ENCODE measurements around the gene COL23A1. TPM values are rescaled to one million over a fixed set of nuclear protein-coding genes. Genes with fewer than 3 reads are reported as not detected.

Gene COL23A1
- total and polyA plus RNA-seq, 2 of the 13 experiments (the other 11 are each of a cell fraction or from before 2014, with no cell fraction given): not detected

DNA sequence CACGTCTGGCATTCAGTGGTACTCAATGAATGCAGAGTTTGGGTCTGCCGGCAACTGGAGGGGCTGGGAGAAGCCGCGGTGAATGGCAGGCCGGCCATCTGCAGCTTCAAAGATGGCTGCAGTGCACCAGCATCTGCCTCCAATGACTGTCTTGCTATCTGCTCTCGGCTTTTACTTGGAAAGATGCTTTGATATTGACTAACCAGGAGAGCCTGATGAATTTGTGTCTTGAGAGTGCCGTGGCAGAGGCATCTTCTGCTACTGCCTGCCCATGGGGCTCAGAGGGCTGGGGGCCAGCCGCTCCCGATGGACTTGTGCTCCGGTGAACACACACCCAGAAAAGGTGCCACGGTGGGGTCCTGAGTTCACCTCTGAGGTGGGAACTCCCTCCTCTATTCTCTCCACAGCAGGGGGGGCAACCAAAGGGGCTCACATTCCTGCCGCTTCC is 164.5 kb downstream of the COL23A1 start (continued):
- TF ChIP-seq, protein P1, sequence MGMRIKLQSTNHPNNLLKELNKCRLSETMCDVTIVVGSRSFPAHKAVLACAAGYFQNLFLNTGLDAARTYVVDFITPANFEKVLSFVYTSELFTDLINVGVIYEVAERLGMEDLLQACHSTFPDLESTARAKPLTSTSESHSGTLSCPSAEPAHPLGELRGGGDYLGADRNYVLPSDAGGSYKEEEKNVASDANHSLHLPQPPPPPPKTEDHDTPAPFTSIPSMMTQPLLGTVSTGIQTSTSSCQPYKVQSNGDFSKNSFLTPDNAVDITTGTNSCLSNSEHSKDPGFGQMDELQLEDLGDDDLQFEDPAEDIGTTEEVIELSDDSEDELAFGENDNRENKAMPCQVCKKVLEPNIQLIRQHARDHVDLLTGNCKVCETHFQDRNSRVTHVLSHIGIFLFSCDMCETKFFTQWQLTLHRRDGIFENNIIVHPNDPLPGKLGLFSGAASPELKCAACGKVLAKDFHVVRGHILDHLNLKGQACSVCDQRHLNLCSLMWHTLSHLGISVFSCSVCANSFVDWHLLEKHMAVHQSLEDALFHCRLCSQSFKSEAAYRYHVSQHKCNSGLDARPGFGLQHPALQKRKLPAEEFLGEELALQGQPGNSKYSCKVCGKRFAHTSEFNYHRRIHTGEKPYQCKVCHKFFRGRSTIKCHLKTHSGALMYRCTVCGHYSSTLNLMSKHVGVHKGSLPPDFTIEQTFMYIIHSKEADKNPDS (CRISPR knock-in tag; IDR thresholded peaks at IDR 0.05): no peak

DNA sequence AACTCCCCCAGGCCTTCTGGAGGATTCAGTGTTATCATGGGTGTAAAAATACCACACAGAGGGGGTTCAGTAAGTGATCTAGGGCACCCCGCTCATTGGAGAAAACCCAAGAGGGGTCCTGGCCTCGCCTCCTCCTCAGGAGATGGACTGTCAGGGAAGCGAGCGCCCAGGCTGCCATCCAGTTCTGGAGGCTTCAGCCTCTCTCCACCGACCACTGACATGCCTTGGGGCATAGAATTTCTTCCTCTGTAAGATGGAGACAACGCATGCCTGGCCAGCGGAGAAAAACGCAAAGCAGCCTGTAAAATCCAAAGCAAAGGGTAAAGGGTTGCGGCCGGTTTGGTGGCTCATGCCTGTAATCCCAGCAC is 165.4 kb downstream of the COL23A1 start:
- Histone ChIP-seq H3K27me3 (ENCODE audit: control insufficient read depth in 1 of 2, insufficient read depth in 2 of 2, low read length in 2 of 2) (peaks cover 0 to 11% of the 10 kb centered on the region in 2 experiments; a peak in 3 of 5 replicates), H3K9me3 (ENCODE audit: low read length) (no peaks in the 10 kb centered on the region), H3K27ac (ENCODE audit: extremely low read length, insufficient read depth, low read length) (no peak overlapping the region), H3K4me1 (ENCODE audit: insufficient read depth, low read length) (0 out of 2 replicates have a peak, but pooled peaks cover 3% of the 10 kb centered on the region), H3K4me3 (replicated peaks in 1 of 3; ENCODE audit: insufficient read depth in 1 of 3, low read depth in 2 of 3, low read length in 3 of 3) (no peak overlapping the region), H4K20me1 (ENCODE audit: insufficient read depth, low read length) (no peaks in the 10 kb centered on the region), H3K4me2 (ENCODE audit: low read depth, low read length) (no peak overlapping the region), H3K9ac (ENCODE audit: insufficient read depth, low read depth, low read length) (no peak overlapping the region), H3K79me2 (ENCODE audit: insufficient read depth, low read length) (no peaks in the 10 kb centered on the region), H3K36me3 (replicated peaks in 1 of 2; ENCODE audit: control insufficient read depth in 1 of 2, insufficient read depth in 2 of 2, low read length in 2 of 2) (no peaks in the 10 kb centered on the region), H2AFZ (ENCODE audit: low read length) (no peak overlapping the region)
- BruUV-seq (replicated peaks): no TSS peak
- no peak for DNase-seq (ENCODE audit: low spot score)
- TF ChIP-seq, protein P2, sequence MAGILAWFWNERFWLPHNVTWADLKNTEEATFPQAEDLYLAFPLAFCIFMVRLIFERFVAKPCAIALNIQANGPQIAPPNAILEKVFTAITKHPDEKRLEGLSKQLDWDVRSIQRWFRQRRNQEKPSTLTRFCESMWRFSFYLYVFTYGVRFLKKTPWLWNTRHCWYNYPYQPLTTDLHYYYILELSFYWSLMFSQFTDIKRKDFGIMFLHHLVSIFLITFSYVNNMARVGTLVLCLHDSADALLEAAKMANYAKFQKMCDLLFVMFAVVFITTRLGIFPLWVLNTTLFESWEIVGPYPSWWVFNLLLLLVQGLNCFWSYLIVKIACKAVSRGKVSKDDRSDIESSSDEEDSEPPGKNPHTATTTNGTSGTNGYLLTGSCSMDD (CRISPR knock-in tag; IDR thresholded peaks at IDR 0.05): no peak
- TF ChIP-seq ZNF883 (CRISPR knock-in tag; IDR thresholded peaks at IDR 0.05; ENCODE audit: not compliant biosample characterization) (no peak), ZC3H4 (CRISPR knock-in tag; IDR thresholded peaks at IDR 0.05; ENCODE audit: borderline replicate concordance) (no peak), GATA4 (IDR thresholded peaks at IDR 0.05; ENCODE audit: borderline replicate concordance, low read depth) (no peak)
- TF ChIP-seq, protein P3, sequence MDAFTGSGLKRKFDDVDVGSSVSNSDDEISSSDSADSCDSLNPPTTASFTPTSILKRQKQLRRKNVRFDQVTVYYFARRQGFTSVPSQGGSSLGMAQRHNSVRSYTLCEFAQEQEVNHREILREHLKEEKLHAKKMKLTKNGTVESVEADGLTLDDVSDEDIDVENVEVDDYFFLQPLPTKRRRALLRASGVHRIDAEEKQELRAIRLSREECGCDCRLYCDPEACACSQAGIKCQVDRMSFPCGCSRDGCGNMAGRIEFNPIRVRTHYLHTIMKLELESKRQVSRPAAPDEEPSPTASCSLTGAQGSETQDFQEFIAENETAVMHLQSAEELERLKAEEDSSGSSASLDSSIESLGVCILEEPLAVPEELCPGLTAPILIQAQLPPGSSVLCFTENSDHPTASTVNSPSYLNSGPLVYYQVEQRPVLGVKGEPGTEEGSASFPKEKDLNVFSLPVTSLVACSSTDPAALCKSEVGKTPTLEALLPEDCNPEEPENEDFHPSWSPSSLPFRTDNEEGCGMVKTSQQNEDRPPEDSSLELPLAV (CRISPR knock-in tag; conservative IDR thresholded peaks at IDR 0.05; ENCODE audit: low read depth): no peak
- intact Hi-C loops (cut with micrococcal nuclease; ENCODE audit: unreplicated experiment): no loop called here
- in situ Hi-C loops (cut with HindIII; ENCODE audit: extremely low pct_ligation_motif_present, low pct_unique_long_range_greater_than_20kb): no loop called here
- ChIA-PET CTCF (ENCODE audit: low intra/inter-chr PET ratio, low total read pairs) (no interaction called here), POLR2A (no interaction called here)
- WGBS (ENCODE audit: low lambda C conversion rate): 75% methylated on average over 9 of the region's 10 CpGs
- ATAC-seq: no peak
- FAIRE-seq: no peak
